Fibroblast of gingiva (primary cell): ENCODE data around the gene GAGE12E.
"Not testable (repeated sequence)": the region's sequence is repeated elsewhere in the genome, so short reads cannot be mapped to it uniquely, and the experiment has no call there.

Source experiments
- DNase-seq: peaks from one replicate; pipeline ENCODE4 v3.0.0-alpha.2; 2011; ENCODE audit warnings: low read depth

GAGE12E gene, protein sequence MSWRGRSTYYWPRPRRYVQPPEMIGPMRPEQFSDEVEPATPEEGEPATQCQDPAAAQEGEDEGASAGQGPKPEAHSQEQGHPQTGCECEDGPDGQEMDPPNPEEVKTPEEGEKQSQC

GRCh38 chrX:49550989-49551388, at the start of gene GAGE12E:
Gene GAGE12E (plus strand): TSS chrX:49551289. CDS start chrX:49552444, 1,155 bp downstream.
- not testable (repeated sequence) for DNase-seq

- DNase-seq = not testable (repeated sequence)
Observed at GRCh38 chrX:49531877-49532276, 19.2 kb upstream of the GAGE12E start, which contains the start of gene GAGE12C. Gene GAGE12C (plus strand): TSS chrX:49532177. CDS start chrX:49533332, 1,155 bp downstream.

GRCh38 chrX:49541433-49541832, 9.7 kb upstream of the GAGE12E start, which contains the start of gene GAGE12D:
Gene GAGE12D (plus strand): TSS chrX:49541733. CDS start chrX:49542888, 1,155 bp downstream.
- DNase-seq = not testable (repeated sequence)

DNA sequence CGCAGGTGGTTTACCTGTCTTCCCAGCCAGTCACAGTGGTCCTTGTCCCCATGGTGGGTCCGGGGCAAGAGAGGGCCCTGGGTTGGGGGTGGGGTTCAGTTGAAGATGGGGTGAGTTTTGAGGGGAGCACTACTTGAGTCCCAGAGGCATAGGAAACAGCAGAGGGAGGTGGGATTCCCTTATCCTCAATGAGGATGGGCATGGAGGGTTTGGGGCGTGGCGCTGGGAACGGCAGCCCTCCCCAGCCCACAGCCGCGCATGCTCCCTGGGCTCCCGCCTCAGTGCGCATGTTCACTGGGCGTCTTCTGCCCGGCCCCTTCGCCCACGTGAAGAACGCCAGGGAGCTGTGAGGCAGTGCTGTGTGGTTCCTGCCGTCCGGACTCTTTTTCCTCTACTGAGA, 9.5 kb downstream of the GAGE12E start, which contains the start of gene GAGE12F:
TSS of gene GAGE12F (plus strand) at position 301 of the 400 bp plus-strand sequence. CDS start 1,155 bp downstream, outside the sequence.
- not testable (repeated sequence) for DNase-seq

- not testable (repeated sequence) for DNase-seq
Observed at GRCh38 chrX:49568728-49569127, 17.6 kb downstream of the GAGE12E start.

DNA sequence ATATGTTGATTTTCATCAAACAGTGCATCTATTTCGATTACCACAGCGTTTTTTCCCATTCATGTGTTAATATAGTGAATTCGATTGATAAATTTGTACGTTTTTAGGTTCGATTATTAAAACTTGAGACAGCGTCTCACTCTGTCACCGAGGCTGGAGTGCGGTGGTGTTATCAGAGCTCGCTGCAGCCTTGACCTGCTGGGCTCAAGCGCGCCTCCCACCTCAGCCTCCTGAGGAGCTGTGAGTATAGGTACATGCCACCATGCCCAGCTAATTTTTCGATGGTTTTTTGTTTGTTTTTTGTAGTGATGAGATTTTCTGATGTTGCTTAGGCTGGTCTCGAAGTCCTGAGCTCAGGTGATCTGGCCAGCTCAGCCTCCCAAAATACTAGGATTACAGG, 18.1 kb downstream of the GAGE12E start:
- DNase-seq = not testable (repeated sequence)

DNA sequence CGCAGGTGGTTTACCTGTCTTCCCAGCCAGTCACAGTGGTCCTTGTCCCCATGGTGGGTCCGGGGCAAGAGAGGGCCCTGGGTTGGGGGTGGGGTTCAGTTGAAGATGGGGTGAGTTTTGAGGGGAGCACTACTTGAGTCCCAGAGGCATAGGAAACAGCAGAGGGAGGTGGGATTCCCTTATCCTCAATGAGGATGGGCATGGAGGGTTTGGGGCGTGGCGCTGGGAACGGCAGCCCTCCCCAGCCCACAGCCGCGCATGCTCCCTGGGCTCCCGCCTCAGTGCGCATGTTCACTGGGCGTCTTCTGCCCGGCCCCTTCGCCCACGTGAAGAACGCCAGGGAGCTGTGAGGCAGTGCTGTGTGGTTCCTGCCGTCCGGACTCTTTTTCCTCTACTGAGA, 19.0 kb downstream of the GAGE12E start, which contains the start of gene GAGE12G:
TSS of gene GAGE12G (plus strand) at position 301 of the 400 bp plus-strand sequence. CDS start 1,155 bp downstream, outside the sequence.
- not testable (repeated sequence) for DNase-seq

DNA sequence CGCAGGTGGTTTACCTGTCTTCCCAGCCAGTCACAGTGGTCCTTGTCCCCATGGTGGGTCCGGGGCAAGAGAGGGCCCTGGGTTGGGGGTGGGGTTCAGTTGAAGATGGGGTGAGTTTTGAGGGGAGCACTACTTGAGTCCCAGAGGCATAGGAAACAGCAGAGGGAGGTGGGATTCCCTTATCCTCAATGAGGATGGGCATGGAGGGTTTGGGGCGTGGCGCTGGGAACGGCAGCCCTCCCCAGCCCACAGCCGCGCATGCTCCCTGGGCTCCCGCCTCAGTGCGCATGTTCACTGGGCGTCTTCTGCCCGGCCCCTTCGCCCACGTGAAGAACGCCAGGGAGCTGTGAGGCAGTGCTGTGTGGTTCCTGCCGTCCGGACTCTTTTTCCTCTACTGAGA, 28.6 kb downstream of the GAGE12E start, which contains the start of gene GAGE12H:
TSS of gene GAGE12H (plus strand) at position 301 of the 400 bp plus-strand sequence. CDS start 1,155 bp downstream, outside the sequence.
- not testable (repeated sequence) for DNase-seq

- DNase-seq = not testable (repeated sequence)
Observed at GRCh38 chrX:49589196-49589595, 38.1 kb downstream of the GAGE12E start, which contains the start of gene GAGE2A. Gene GAGE2A (plus strand): TSS chrX:49589496. CDS start chrX:49590651, 1,155 bp downstream.

DNA sequence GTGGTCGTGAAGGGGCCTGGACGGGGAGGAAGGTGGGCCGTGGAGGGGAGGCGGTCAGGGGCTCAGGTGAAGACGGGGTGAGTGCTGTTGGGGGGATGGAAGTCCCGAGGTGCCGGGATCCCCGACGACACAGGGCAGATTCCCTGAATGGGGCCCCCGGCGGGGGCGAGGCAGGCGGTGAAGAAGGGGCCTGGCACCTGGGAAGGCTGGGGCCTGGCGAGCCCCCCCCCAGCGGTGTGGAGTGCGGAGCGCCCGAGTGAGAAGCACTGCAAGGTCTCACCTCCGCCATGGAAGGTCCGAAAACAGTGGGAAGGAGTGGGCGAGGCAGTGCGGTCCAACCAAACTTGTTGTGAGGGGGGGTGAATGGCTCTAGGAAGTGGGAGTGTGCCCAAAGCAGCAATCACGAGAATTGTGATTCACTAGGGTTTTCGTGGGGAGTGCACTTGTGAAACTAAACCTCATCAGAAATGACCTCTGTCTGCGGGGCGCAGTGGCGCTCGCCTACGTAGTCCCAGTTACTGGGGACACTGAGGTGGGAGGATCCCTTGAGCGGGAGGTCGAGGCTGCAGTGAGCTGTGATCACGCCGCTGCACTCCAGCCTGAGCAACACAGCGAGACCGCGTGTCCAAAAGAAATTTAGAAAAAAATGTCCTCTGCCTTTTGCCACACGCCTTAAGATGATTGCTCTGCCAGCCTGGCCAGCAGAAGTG, 38.8 kb downstream of the GAGE12E start:
- not testable (repeated sequence) for DNase-seq

DNA sequence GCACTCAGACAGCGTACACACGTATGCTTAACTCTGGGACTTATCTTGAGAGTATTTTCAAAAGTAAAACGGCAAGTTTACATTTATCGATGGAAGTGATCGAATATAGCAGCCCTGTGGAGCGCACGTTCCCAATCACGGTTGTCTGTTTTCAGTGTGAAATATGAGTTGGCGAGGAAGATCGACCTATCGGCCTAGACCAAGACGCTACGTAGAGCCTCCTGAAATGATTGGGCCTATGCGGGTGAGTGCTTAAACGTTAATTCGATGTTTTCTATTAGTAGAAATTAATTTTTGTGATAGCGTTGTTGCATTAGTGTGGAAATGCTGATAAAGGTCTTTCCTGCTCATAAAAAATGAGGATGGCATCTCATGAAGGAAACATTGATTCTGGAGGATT, 39.4 kb downstream of the GAGE12E start:
- DNase-seq = not testable (repeated sequence)

- DNase-seq = not testable (repeated sequence)
Observed at GRCh38 chrX:49598720-49599119, 47.6 kb downstream of the GAGE12E start, which contains the start of gene GAGE1. Gene GAGE1 (plus strand): TSS chrX:49599020. CDS start chrX:49600175, 1,155 bp downstream.
